ENCODE measurements around the gene MUL1. TPM values are rescaled to one million over a fixed set of nuclear protein-coding genes. Genes with fewer than 3 reads are reported as not detected.

MUL1 gene
- total and polyA plus RNA-seq, 8 donors, result 22.0 to 36.0 (median 25.3) TPM

DNA sequence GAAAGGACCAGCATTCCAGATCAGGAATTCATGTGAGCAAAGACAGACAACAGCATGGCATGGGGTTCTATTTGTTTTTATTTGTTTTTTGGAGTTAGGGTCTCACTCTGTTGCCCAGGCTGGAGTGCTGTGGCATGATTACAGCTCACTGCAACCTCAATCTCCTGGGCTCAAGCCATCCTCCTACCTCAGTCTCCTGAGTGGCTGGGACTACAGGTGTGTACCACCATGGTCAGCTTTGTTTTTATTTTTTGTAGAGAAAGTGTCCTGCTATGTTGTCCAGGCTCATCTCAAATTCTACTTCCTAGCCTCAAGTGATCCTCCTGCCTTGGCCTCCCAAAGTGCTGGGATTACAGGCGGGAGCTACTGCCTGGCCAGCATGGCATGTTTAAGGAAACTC, 12.3 kb downstream of the MUL1 start:
- TF ChIP-seq, protein P1, sequence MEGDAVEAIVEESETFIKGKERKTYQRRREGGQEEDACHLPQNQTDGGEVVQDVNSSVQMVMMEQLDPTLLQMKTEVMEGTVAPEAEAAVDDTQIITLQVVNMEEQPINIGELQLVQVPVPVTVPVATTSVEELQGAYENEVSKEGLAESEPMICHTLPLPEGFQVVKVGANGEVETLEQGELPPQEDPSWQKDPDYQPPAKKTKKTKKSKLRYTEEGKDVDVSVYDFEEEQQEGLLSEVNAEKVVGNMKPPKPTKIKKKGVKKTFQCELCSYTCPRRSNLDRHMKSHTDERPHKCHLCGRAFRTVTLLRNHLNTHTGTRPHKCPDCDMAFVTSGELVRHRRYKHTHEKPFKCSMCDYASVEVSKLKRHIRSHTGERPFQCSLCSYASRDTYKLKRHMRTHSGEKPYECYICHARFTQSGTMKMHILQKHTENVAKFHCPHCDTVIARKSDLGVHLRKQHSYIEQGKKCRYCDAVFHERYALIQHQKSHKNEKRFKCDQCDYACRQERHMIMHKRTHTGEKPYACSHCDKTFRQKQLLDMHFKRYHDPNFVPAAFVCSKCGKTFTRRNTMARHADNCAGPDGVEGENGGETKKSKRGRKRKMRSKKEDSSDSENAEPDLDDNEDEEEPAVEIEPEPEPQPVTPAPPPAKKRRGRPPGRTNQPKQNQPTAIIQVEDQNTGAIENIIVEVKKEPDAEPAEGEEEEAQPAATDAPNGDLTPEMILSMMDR (IDR thresholded peaks at IDR 0.05), result no peak
- Histone ChIP-seq H3K27me3 (peaks cover 0 to 23% of the 10 kb centered on the region in 2 donors), H3K27ac (peak overlapping the region in 1 of 2 donors; percentile 4), H3K36me3 (peaks cover 0 to 29% of the 10 kb centered on the region in 2 donors), H3K9me3 (no peaks in the 10 kb centered on the region), H3K4me1 (peaks cover 6 to 29% of the 10 kb centered on the region in 2 donors), H3K4me3 (no peak overlapping the region)
- DNase-seq (no peak), ATAC-seq (no peak)
- intact Hi-C loops (cut with DNase I), result no loop called here

DNA sequence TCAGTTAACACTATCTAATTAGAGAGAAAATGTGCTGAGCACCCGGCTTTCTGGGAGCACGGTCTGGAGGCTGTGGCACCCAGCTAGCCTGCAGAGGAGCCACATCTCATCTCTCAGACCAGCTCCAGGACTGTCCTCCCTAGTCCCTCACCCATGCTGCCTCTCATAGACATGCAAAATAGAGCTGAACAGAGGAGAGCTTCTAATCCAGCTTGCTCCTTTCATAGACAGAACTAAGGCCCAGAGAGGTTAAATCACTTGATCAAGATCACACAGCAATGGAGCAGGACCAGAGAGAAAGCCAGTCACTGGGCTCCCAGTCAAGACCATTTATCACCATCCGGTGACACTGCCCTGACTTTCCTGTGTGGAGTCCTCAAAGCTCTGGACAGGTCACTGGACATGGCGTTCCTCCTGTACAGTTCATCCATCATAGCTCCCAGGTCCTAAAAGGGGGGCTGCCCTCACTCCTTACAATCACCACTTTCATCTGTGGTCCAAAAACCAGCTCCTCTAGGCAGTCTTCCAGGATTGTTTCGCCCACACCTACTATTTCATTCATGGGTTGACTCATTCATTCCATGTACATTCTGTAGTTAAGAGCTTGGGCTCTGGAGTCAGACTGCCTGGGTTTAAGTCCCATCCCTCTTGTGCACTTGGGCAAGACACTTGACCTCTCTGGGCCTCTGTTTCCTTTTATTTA, 13.2 kb downstream of the MUL1 start:
- no peak overlapping the region for H3K4me3 ChIP-seq
- ATAC-seq, result peak; percentile 69
- TF ChIP-seq, protein P1 (IDR thresholded peaks at IDR 0.05), result no peak
- intact Hi-C loops (cut with DNase I), result loop anchor here in 1 of 2 donors (5.0 kb wide), 1 partner anchor 282 kb away; no protein-coding TSS in a partner anchor
- peak in 1 of 4 donors; percentile 44 for DNase-seq
- H3K9me3 ChIP-seq, result no peaks in the 10 kb centered on the region
- peaks cover 6 to 29% of the 10 kb centered on the region in 2 donors for H3K4me1 ChIP-seq
- H3K36me3 ChIP-seq, result peaks cover 0 to 20% of the 10 kb centered on the region in 2 donors
- H3K27ac ChIP-seq, result peak overlapping the region in 1 of 2 donors; percentile 4
- peaks cover 0 to 29% of the 10 kb centered on the region in 2 donors for H3K27me3 ChIP-seq

DNA sequence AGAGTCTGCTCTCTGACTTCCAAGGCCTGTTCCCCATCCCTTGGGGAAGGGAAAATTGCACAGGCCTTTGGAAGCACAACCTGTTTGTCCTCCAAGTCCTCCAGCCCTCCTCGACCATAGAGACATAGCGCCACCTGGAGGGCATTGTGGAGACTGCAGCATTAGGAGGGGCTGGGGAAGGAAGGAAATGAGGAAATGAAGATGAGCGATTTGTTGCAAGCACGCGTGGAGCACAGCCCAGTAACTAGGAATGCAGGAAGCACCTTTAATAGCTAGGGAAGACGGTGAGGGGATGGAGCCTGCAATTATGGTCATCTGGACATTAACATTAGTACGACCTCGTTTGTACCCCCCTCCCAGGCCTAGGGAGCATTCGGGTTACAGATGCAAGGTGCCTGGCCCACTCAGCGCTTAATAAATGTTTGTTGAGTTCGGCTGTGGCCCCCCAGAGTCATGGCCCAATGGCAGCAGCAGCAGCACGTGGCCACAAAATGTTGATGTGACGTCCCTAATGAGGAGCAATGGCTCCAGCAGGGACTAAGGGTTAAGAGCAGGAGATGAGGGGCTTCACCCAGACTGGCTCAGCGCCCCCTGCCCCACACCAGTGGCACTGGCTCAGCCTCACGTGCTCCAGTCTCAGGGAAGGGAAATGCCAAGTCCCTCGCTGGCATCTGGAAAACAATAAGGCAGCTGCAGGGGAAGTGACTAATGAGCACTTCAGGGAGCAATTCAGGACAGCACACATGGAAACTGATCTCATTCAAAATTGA, 13.9 kb downstream of the MUL1 start:
- Histone ChIP-seq H3K36me3 (peaks cover 0 to 13% of the 10 kb centered on the region in 2 donors), H3K27ac (peak overlapping the region in 1 of 2 donors; percentile 4), H3K9me3 (no peaks in the 10 kb centered on the region), H3K27me3 (peaks cover 0 to 36% of the 10 kb centered on the region in 2 donors), H3K4me1 (peaks cover 6 to 29% of the 10 kb centered on the region in 2 donors), H3K4me3 (no peak overlapping the region)
- ATAC-seq, result peak; percentile 90
- TF ChIP-seq, protein P1 (IDR thresholded peaks at IDR 0.05), result peak; percentile 91 to 99
- intact Hi-C loops (cut with DNase I), result loop anchor here in 1 of 2 donors (5.0 kb wide), 1 partner anchor 282 kb away; no protein-coding TSS in a partner anchor
- peak; percentile 78 to 89 (median 84) for DNase-seq

DNA sequence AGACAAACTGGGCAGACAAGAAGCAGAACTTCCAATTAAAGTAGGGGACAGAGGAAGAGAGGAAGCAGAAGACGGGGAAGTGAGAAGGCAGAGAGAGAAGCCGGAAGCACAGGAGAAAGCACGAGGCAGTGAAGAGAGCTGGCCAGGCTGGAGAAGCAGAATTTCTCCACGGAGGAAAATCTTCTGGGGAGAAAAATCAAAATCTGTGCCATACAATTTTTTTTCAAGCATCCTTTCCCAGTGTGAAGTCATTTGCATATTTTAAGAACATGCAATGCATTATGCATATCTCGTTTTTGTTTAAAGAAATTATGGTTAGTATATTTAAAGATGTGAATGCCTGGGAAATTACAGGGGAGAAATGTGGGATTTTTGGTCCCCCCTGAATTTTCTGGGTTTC, 14.6 kb downstream of the MUL1 start:
- H3K36me3 ChIP-seq, result peaks cover 0 to 6% of the 10 kb centered on the region in 2 donors
- peaks cover 6 to 29% of the 10 kb centered on the region in 2 donors for H3K4me1 ChIP-seq
- intact Hi-C loops (cut with DNase I), result loop anchor here in 1 of 2 donors (5.0 kb wide), 1 partner anchor 281 kb away; no protein-coding TSS in a partner anchor
- TF ChIP-seq, protein P1 (IDR thresholded peaks at IDR 0.05), result no peak
- DNase-seq (no peak), ATAC-seq (no peak)
- peaks cover 0 to 44% of the 10 kb centered on the region in 2 donors for H3K27me3 ChIP-seq
- H3K9me3 ChIP-seq, result no peaks in the 10 kb centered on the region
- no peak overlapping the region for H3K27ac ChIP-seq
- H3K4me3 ChIP-seq, result no peak overlapping the region

DNA sequence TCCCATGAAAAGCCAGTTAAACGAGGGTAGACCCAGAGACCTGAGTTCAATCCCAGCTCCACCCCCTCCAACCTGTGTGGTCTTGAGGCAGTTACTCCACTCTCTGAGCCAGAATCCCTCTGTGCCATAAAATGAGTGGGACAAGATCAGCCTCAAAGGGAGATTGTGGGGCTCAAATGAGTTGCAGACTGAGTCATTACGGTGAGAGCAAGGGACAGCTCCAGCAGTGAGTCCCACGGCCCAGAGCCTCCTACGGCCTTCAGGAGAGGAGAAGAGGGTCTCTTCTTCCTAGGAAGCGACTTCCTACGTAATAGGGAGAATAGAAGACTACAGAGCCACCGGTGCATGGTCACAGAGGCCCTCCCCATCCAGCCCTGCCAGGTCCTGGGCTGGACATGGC, 15.2 kb downstream of the MUL1 start:
- DNase-seq, result no peak
- Histone ChIP-seq H3K27me3 (peaks cover 0 to 49% of the 10 kb centered on the region in 2 donors), H3K9me3 (no peaks in the 10 kb centered on the region), H3K27ac (no peak overlapping the region), H3K4me3 (no peak overlapping the region), H3K36me3 (peaks cover 0 to under 1% of the 10 kb centered on the region in 2 donors), H3K4me1 (peaks cover 6 to 29% of the 10 kb centered on the region in 2 donors)
- intact Hi-C loops (cut with DNase I), result loop anchor here in 1 of 2 donors (5.0 kb wide), 1 partner anchor 280 kb away; no protein-coding TSS in a partner anchor
- no peak for ATAC-seq
- TF ChIP-seq, protein P1 (IDR thresholded peaks at IDR 0.05), result no peak

Measured in left lung (tissue), 10 donors.